Measurements from ENCODE around the gene L3MBTL3. TPM values are rescaled to one million over a fixed set of nuclear protein-coding genes. Genes with fewer than 3 reads are reported as not detected.

The L3MBTL3 gene
- total RNA-seq, 1 experiment from 2014 or later, result 31.5 TPM

GRCh38 chr6:130111031-130111430 is 92.7 kb downstream of the L3MBTL3 start (continued):
- no peak for TF ChIP-seq CTCF (IDR thresholded peaks at IDR 0.05 in 2 of 3, conservative IDR thresholded peaks at IDR 0.05 in 1 of 3; ENCODE audit: borderline replicate concordance in 1 of 3, insufficient read depth in 1 of 3, low read depth in 2 of 3, low read length in 2 of 3)
- no peak for TF ChIP-seq ATF3 (IDR thresholded peaks at IDR 0.05)
- TF ChIP-seq SRF (IDR thresholded peaks at IDR 0.05; ENCODE audit: low read depth), result no peak
- no peak for TF ChIP-seq MAX (IDR thresholded peaks at IDR 0.05)
- TF ChIP-seq EZH2 (IDR thresholded peaks at IDR 0.05), result no peak
- TF ChIP-seq TCF7L2 (IDR thresholded peaks at IDR 0.05; ENCODE audit: borderline replicate concordance, extremely low read depth, insufficient read depth, insufficient read length), result no peak
- no peak for TF ChIP-seq EZH2phosphoT487 (IDR thresholded peaks at IDR 0.05; ENCODE audit: borderline replicate concordance)

DNA sequence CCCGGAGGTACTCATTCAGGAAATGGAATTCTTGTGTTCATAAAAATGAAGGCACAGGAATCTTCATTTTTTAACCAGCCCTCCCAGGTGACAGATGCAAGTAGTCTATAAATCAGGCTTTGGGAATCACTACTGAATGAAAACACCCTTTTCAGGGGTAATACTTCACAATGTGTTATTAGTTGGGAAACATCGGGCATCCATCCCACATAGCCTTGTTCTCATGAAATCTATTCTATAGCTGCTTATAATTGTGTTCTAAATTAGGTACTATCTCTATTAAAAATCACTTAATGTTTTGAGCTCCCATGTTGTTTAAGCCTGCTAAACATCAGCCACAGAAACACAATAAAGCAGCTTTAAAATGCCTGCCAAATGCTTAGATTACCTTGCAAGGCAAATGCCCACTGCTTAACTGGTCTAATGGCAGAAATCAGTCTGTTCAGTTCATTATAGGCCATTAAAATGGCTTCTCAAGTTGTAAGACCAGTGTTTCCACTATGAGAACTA is 94.9 kb downstream of the L3MBTL3 start:
- Histone ChIP-seq H3K27me3 (ENCODE audit: insufficient read depth, low read length) (no peaks in the 10 kb centered on the region), H3K4me2 (ENCODE audit: low read length) (no peak overlapping the region), H3K27ac (ENCODE audit: low read depth, low read length) (no peak overlapping the region), H3K4me1 (ENCODE audit: control insufficient read depth in 1 of 2, insufficient read depth in 2 of 2, low read length in 2 of 2) (no peaks in the 10 kb centered on the region), H3K9me3 (ENCODE audit: control insufficient read depth in 1 of 2, insufficient read depth in 1 of 2, low read depth in 1 of 2, low read length in 2 of 2) (no peaks in the 10 kb centered on the region), H3K36me3 (ENCODE audit: control insufficient read depth in 1 of 2, insufficient read depth in 2 of 2, low read length in 2 of 2) (peaks cover 0 to 2% of the 10 kb centered on the region in 2 experiments; a peak in 1 of 4 replicates), H3K9ac (ENCODE audit: low read length) (no peak overlapping the region), H3K9me2 (ENCODE audit: insufficient read depth) (no peaks in the 10 kb centered on the region), H4K20me1 (ENCODE audit: insufficient read depth) (no peaks in the 10 kb centered on the region), H3K4me3 (replicated peaks in 1 of 2; ENCODE audit: low read depth in 1 of 2, low read length in 2 of 2) (no peak overlapping the region), H2AFZ (ENCODE audit: low read depth, low read length, poor library complexity, severe bottlenecking) (no peak overlapping the region), H3K79me2 (ENCODE audit: insufficient read depth, low read length) (no peaks in the 10 kb centered on the region)
- CTCF ChIA-PET, result no interaction called here
- ATAC-seq, result no peak
- RAD21 ChIA-PET (ENCODE audit: low non-redundant PET in 1 of 2, low total read pairs in 2 of 2, uncharacterized antibody in 2 of 2, unreplicated experiment in 2 of 2), result no interaction called here
- POLR2A ChIA-PET, result no interaction called here
- no peak for TF ChIP-seq ATF3 (IDR thresholded peaks at IDR 0.05)
- no peak for TF ChIP-seq POLR2A (IDR thresholded peaks at IDR 0.05; ENCODE audit: borderline replicate concordance, extremely low read depth, insufficient read depth, insufficient read length)
- no peak for TF ChIP-seq MAX (IDR thresholded peaks at IDR 0.05)
- no peak for TF ChIP-seq ZBTB33 (IDR thresholded peaks at IDR 0.05; ENCODE audit: extremely low read depth, insufficient replicate concordance, low read length)
- no peak for TF ChIP-seq EGR1 (IDR thresholded peaks at IDR 0.05; ENCODE audit: low read depth)
- no peak for TF ChIP-seq SIN3A (IDR thresholded peaks at IDR 0.05; ENCODE audit: low read depth)
- TF ChIP-seq SRF (IDR thresholded peaks at IDR 0.05; ENCODE audit: low read depth), result no peak
- TF ChIP-seq YY1 (IDR thresholded peaks at IDR 0.05; ENCODE audit: extremely low read depth, insufficient replicate concordance, low read depth, low read length), result no peak
- TF ChIP-seq CTCF (IDR thresholded peaks at IDR 0.05 in 2 of 3, conservative IDR thresholded peaks at IDR 0.05 in 1 of 3; ENCODE audit: borderline replicate concordance in 1 of 3, insufficient read depth in 1 of 3, low read depth in 2 of 3, low read length in 2 of 3), result no peak
- TF ChIP-seq CEBPB (IDR thresholded peaks at IDR 0.05; ENCODE audit: low read depth), result no peak
- TF ChIP-seq CBX3 (IDR thresholded peaks at IDR 0.05; ENCODE audit: low read depth), result no peak
- no peak for TF ChIP-seq TCF7L2 (IDR thresholded peaks at IDR 0.05; ENCODE audit: borderline replicate concordance, extremely low read depth, insufficient read depth, insufficient read length)
- TF ChIP-seq FOSL1 (IDR thresholded peaks at IDR 0.05; ENCODE audit: low read depth), result no peak
- no peak for TF ChIP-seq ZNF274 (IDR thresholded peaks at IDR 0.05; ENCODE audit: low read depth, low read length)
- TF ChIP-seq EZH2phosphoT487 (IDR thresholded peaks at IDR 0.05; ENCODE audit: borderline replicate concordance), result no peak
- DNase-seq (ENCODE audit: low read depth, low spot score), result no peak
- BruUV-seq (replicated peaks), result no TSS peak
- intact Hi-C loops (cut with micrococcal nuclease), result no loop called here

All from HCT116 (cell line).